IPS-NIHi11 (cell line): ENCODE measurements around the gene PRKG1.
"Not testable (repeated sequence)": the region's sequence is repeated elsewhere in the genome, so short reads cannot be mapped to it uniquely, and the experiment has no call there.

ENCODE experiments used
- DNase-seq: peaks from one replicate; pipeline ENCODE4 v3.0.0; 2012; ENCODE audit warnings: mixed read lengths, low spot score

The PRKG1 gene

GRCh38 chr10:52215745-52216361, 1141.6 kb downstream of the PRKG1 start:
- DNase-seq = peak; percentile 33

GRCh38 chr10:52216852-52217251, 1142.6 kb downstream of the PRKG1 start:
- no peak for DNase-seq

- no peak for DNase-seq
Measured at GRCh38 chr10:52217531-52217930, 1143.2 kb downstream of the PRKG1 start.

GRCh38 chr10:52220947-52221346, 1146.7 kb downstream of the PRKG1 start:
- DNase-seq = no peak

- DNase-seq = no peak
Measured at GRCh38 chr10:52221923-52222322, 1147.6 kb downstream of the PRKG1 start.

- DNase-seq = no peak
Measured at GRCh38 chr10:52226197-52226847, 1152.0 kb downstream of the PRKG1 start.

- DNase-seq = no peak
Measured at GRCh38 chr10:52228556-52228955, 1154.3 kb downstream of the PRKG1 start.

GRCh38 chr10:52229291-52229931, 1155.1 kb downstream of the PRKG1 start:
- no peak for DNase-seq

- DNase-seq = no peak
Measured at GRCh38 chr10:52232561-52233350, 1158.5 kb downstream of the PRKG1 start.

- not testable (repeated sequence) for DNase-seq
Measured at GRCh38 chr10:52233351-52233991, 1159.2 kb downstream of the PRKG1 start.

- no peak for DNase-seq
Measured at GRCh38 chr10:52239771-52240170, 1165.5 kb downstream of the PRKG1 start.

GRCh38 chr10:52245547-52245946, 1171.3 kb downstream of the PRKG1 start:
- DNase-seq = no peak

GRCh38 chr10:52247929-52248328, 1173.6 kb downstream of the PRKG1 start:
- DNase-seq = not testable (repeated sequence)

- DNase-seq = no peak
Measured at GRCh38 chr10:52248697-52249306, 1174.5 kb downstream of the PRKG1 start.

GRCh38 chr10:52249850-52250395, 1175.6 kb downstream of the PRKG1 start:
- no peak for DNase-seq

- no peak for DNase-seq
Measured at GRCh38 chr10:52250510-52250909, 1176.2 kb downstream of the PRKG1 start.

- no peak for DNase-seq
Measured at GRCh38 chr10:52252307-52252706, 1178.0 kb downstream of the PRKG1 start.

GRCh38 chr10:52256832-52257691, 1182.8 kb downstream of the PRKG1 start:
- DNase-seq = no peak

- DNase-seq = no peak
Measured at GRCh38 chr10:52257692-52258075, 1183.4 kb downstream of the PRKG1 start.

GRCh38 chr10:52258799-52259425, 1184.6 kb downstream of the PRKG1 start:
- no peak for DNase-seq
